Choroid plexus epithelial cell (primary cell): ENCODE data around the gene EXOSC5.

Experiments
- DNase-seq: peaks from one replicate; pipeline ENCODE4 v3.0.0-alpha.2; 2010; ENCODE audit warnings: low read depth
- H3K4me3 ChIP-seq: 2 replicates; pipeline ENCODE4 v1.5.1; 2011; ENCODE audit warnings: low read depth, mild to moderate bottlenecking, control low read depth, low read length, moderate library complexity
- CTCF ChIP-seq: conservative IDR thresholded peaks from 2 replicates; pipeline ENCODE4 v1.5.1; 2011; ENCODE audit warnings: low read depth, mild to moderate bottlenecking, control low read depth, inconsistent platforms, low read length, moderate library complexity

Gene EXOSC5

GRCh38 chr19:41341669-41342490 is 55.3 kb downstream of the EXOSC5 start:
- no peak for TF ChIP-seq CTCF

GRCh38 chr19:41339936-41340335 is 57.2 kb downstream of the EXOSC5 start:
- DNase-seq, result no peak
- no peak for TF ChIP-seq CTCF
- H3K4me3 ChIP-seq, result no peak overlapping the region

More at GRCh38 chr19:41341669-41342490, 55.3 kb downstream of the EXOSC5 start:
- no peak for DNase-seq
- H3K4me3 ChIP-seq, result no peak overlapping the region
